Endothelial cell (in vitro differentiated cells): Measurements from ENCODE around the gene TTC16. TPM values are rescaled to one million over a fixed set of nuclear protein-coding genes. Genes with fewer than 3 reads are reported as not detected.

ENCODE experiments used
- DNase-seq: peaks from one replicate; pipeline ENCODE4 v3.0.0; 2021; ENCODE audit warnings: low spot score
- H3K27ac Mint-ChIP-seq: one replicate; pipeline ENCODE4 v1.8.0; 2021; ENCODE audit warnings: mixed read lengths, inconsistent platforms; ENCODE audit not compliant: unreplicated experiment
- H3K27me3 Mint-ChIP-seq: one replicate; pipeline ENCODE4 v1.8.0; 2021; ENCODE audit warnings: mild to moderate bottlenecking, moderate library complexity, mixed read lengths, inconsistent platforms; ENCODE audit not compliant: unreplicated experiment
- H3K36me3 Mint-ChIP-seq: one replicate; pipeline ENCODE4 v1.8.0; 2021; ENCODE audit warnings: mild to moderate bottlenecking, low read depth, mixed read lengths, inconsistent platforms; ENCODE audit not compliant: unreplicated experiment
- H3K4me1 Mint-ChIP-seq: one replicate; pipeline ENCODE4 v1.8.0; 2021; ENCODE audit warnings: mild to moderate bottlenecking, mixed read lengths, inconsistent platforms; ENCODE audit not compliant: unreplicated experiment
- H3K4me3 Mint-ChIP-seq: one replicate; pipeline ENCODE4 v1.8.0; 2021; ENCODE audit warnings: mild to moderate bottlenecking, mixed read lengths, inconsistent platforms; ENCODE audit not compliant: unreplicated experiment
- H3K9me3 Mint-ChIP-seq: one replicate; pipeline ENCODE4 v1.8.0; 2021; ENCODE audit warnings: mixed read lengths, inconsistent platforms; ENCODE audit not compliant: unreplicated experiment
- total RNA-seq: library from RNA; stranded (reverse); fragmentation: NEBNext Ultra II Directional; extraction: Animal tissue kit (Norgen Biotek cat#: 25700); gene quantifications from one replicate; pipeline ENCODE4 v1.2.1, GENCODE V29; 2021; ENCODE audit not compliant: unreplicated experiment
- TF ChIP-seq, protein P1 (sequence below): fragments of 200-600 bp; sonication (generic); IDR thresholded peaks from one replicate; pipeline ENCODE4 v1.5.0; 2021; ENCODE audit warnings: antibody characterized with exemption; ENCODE audit not compliant: unreplicated experiment

The TTC16 gene
- total RNA-seq, 1 donor from 2014 or later = 0.08 TPM

DNA sequence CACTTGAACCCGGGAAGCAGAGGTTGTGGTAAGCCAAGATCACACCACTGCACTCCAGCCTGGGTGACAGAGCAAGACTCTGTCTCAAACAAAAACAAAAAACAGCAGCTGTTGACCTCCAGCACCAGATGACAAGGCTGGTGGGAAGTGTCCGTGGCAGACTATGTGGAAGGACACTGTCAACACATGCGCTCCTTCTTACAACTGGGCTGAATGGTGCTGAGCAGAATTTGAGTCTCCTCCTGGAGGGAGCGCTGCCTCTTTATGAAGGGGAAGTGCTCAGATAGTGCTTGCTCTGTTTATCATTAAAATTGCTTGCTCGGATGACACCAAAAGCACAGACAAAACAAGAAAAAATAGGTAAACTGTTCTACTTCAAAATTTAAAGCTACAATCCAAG, 18.3 kb upstream of the TTC16 start:
- H3K4me1 Mint-ChIP-seq = peaks cover 6% of the 10 kb centered on the region
- TF ChIP-seq, protein P1, sequence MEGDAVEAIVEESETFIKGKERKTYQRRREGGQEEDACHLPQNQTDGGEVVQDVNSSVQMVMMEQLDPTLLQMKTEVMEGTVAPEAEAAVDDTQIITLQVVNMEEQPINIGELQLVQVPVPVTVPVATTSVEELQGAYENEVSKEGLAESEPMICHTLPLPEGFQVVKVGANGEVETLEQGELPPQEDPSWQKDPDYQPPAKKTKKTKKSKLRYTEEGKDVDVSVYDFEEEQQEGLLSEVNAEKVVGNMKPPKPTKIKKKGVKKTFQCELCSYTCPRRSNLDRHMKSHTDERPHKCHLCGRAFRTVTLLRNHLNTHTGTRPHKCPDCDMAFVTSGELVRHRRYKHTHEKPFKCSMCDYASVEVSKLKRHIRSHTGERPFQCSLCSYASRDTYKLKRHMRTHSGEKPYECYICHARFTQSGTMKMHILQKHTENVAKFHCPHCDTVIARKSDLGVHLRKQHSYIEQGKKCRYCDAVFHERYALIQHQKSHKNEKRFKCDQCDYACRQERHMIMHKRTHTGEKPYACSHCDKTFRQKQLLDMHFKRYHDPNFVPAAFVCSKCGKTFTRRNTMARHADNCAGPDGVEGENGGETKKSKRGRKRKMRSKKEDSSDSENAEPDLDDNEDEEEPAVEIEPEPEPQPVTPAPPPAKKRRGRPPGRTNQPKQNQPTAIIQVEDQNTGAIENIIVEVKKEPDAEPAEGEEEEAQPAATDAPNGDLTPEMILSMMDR = no peak
- H3K36me3 Mint-ChIP-seq = peaks cover 24% of the 10 kb centered on the region
- peak overlapping the region; percentile 4 for H3K27ac Mint-ChIP-seq
- no peaks in the 10 kb centered on the region for H3K9me3 Mint-ChIP-seq
- H3K27me3 Mint-ChIP-seq = peaks cover 11% of the 10 kb centered on the region
- no peak overlapping the region for H3K4me3 Mint-ChIP-seq
- no peak for DNase-seq

DNA sequence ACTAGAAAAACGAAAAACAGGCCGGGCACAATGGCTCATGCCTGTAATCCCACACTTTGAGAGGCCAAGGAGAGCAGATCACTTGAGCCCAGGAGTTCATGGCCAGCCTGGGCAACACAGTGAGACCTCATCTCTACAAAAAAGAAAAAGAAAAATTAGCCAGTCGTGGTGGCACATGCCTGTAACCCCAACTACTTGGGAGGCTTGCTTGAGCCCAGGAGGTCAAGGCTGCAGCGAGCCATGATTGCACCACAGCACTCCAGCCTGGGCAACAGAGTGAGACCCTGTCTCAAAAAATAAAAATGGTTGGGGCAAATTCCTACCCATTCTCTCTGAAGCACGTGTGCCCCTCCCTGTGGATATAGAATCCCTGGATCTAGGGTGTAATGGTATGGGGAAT, 17.5 kb upstream of the TTC16 start:
- no peaks in the 10 kb centered on the region for H3K9me3 Mint-ChIP-seq
- peaks cover 11% of the 10 kb centered on the region for H3K27me3 Mint-ChIP-seq
- TF ChIP-seq, protein P1 = no peak
- H3K27ac Mint-ChIP-seq = no peak overlapping the region
- no peak overlapping the region for H3K4me3 Mint-ChIP-seq
- H3K4me1 Mint-ChIP-seq = peaks cover 6% of the 10 kb centered on the region
- no peak for DNase-seq
- peaks cover 20% of the 10 kb centered on the region for H3K36me3 Mint-ChIP-seq

DNA sequence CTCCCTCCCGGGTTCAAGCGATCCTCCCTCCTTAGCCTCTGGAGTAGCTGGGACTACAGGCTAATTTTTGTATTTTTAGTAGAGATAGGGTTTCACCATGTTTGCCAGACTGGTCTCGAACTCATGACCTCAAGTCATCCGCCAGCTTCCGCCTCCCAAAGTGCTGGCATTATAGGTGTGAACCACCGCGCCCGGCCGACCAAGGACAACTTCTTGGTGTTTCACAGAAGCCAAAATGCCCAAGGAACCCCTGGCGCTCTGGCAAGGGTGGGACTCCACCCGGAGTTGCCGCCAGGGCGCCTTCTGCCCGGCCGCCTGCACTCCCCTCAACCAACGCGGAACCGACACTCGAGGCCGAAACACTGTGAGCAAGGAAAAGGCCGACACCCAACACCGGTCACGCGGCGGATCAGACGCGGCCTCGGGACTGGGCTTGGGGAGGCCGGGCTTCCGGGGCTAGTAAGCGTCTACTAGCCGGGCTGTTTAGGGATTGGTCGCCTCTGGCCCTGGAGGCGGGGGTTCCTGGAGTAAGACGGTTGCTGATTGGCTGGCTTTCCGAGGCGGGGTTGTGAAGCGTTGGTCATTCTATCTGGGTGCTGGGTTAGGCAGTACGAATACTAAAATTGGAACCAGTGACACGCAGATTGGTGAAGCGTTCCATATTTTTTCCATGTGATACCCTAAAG, 16.8 kb upstream of the TTC16 start:
- H3K27me3 Mint-ChIP-seq = peaks cover 5% of the 10 kb centered on the region
- peaks cover 6% of the 10 kb centered on the region for H3K4me1 Mint-ChIP-seq
- no peaks in the 10 kb centered on the region for H3K9me3 Mint-ChIP-seq
- H3K36me3 Mint-ChIP-seq = peaks cover 13% of the 10 kb centered on the region
- TF ChIP-seq, protein P1 = no peak
- peak; percentile 91 for DNase-seq
- peak overlapping the region; percentile 77 for H3K4me3 Mint-ChIP-seq
- peak overlapping the region; percentile 87 for H3K27ac Mint-ChIP-seq

DNA sequence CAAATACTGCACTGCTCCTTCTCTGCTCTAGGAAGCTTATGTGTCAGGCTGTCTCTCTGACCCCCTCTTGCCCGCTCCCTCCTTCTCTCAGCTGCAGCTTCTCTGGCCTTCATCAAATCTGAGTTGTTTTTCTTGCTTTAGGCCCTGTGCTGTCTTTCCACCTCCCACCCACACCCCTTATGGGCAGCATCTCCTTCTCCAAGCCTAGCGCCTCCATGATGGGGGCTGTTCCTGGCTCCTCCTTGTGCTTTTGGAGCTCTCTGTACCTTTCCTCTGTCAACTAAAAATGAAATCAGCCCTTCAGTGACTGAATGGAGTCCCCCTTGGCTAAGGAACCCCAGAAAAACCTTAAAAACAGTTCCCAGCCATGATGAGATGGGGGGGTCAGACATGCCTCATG, 15.7 kb upstream of the TTC16 start:
- no peak for DNase-seq
- TF ChIP-seq, protein P1 = no peak
- Mint-ChIP-seq H3K9me3 (no peaks in the 10 kb centered on the region), H3K4me1 (peaks cover 6% of the 10 kb centered on the region), H3K4me3 (no peak overlapping the region), H3K27ac (no peak overlapping the region), H3K36me3 (peaks cover 8% of the 10 kb centered on the region), H3K27me3 (peaks cover 5% of the 10 kb centered on the region)

DNA sequence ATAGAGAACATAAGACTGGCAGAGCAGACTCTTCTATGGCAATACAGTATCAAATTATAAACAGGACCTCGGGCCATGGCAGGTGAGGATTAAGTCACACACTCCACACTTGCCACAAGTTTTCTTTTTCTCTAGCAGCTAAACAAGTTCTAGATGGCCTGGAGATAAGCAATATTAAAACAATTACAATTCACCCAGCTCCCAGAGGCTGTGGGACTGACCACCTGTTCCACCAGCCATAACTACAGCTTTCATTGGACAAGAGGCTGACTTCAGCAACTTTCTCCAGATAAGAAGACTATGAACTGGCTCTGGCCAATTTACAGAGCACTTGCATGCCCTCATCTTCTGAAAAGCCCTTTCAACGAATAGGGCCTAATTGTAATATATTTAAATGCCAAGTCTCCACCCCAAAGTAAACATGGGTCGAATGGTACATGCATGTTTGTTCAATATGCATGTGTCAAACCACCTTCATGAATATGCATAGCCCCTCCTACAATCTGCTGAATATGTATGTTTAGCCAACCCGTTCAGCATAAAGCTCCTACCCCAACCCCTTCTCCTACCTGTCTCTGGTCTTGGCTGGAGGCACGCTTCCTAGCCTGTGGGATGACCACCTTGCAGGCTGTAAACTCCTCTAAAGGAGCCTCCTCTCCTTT, 15.2 kb upstream of the TTC16 start:
- Mint-ChIP-seq H3K4me1 (peaks cover 6% of the 10 kb centered on the region), H3K9me3 (no peaks in the 10 kb centered on the region), H3K4me3 (peak overlapping the region; percentile 42), H3K36me3 (peaks cover 4% of the 10 kb centered on the region), H3K27ac (no peak overlapping the region), H3K27me3 (peaks cover 5% of the 10 kb centered on the region)
- TF ChIP-seq, protein P1 = no peak
- no peak for DNase-seq
